Stimulated activated CD8-positive, alpha-beta memory T cell treated with anti-CD3 and anti-CD28 coated beads, Interleukin-7, amount 100 ng/mL, for 24 hours (primary cell): ENCODE results near the gene AKIRIN1.
"Not testable (repeated sequence)": the region's sequence is repeated elsewhere in the genome, so short reads cannot be mapped to it uniquely, and the experiment has no call there.

Experiments used
- DNase-seq: peaks from one replicate; pipeline ENCODE4 v3.0.0-alpha.2; 2020; ENCODE audit warnings: low read depth

The AKIRIN1 gene

DNA sequence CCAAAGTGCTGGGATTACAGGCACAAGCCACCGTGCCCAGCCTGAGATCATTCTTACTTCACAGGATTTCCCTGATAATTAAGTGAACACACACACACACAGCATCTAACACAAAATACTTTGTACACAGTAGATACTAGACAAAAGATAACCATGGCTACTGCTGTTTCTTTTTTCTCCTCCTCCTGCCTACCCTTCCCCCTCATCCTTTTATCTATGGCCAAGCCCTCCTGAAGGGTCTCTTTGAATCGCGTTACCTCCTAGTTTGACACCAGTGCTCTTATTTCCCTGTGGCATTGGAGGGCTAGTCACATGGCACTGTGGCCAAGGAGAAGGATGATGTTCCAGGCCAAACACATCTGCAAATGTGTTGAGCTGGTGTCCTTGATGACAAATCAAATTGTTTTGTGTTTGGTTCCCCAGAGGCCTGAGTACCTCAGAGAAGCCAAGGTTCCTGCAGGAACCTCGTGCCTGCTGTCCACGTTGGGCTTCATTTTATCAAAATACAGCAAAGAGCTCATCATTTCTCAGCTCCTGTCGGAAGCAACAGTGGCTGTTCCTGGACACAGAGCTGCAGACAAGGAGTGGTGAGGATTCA is 55.6 kb downstream of the AKIRIN1 start:
- DNase-seq, result no peak

DNA sequence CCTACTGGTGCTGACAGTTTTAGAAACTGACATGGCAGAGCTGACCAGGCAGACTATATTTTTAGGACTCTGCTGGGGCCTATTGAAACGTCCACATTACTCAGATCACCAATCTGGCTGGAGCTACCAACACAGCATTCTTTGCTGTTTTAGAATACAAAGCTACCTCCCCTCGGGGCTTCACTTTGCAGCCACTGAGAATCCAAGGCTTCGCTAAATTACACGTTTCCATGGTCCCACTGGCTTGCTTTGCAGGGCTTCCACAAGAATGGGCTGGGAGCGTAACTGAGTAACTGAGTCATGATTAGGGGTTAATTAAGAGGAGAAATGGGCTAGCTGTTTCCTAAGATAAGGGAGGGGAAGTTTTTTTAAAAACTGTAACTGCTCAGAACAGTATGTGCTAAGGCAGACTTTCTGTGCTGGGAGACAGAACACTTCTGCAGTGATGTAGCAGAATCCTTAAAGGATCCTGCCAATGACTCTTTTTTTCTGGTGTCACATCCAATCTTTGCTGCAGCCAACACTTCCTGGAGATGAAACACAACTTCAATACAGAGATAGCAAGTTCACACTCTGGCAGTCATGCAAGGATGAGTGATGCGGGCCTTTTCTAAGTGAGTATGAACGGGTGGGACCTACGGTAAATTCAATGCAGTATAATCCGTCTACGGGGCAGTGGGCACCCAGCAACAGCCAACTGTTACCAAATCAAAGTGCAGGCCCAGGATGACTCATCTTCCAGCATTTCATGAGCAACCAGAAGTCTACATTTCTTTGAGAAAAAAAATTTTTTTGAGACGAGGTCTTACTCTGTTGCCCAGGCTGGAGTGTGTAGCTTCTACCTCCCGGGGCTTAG is 56.5 kb downstream of the AKIRIN1 start:
- DNase-seq, result no peak

DNA sequence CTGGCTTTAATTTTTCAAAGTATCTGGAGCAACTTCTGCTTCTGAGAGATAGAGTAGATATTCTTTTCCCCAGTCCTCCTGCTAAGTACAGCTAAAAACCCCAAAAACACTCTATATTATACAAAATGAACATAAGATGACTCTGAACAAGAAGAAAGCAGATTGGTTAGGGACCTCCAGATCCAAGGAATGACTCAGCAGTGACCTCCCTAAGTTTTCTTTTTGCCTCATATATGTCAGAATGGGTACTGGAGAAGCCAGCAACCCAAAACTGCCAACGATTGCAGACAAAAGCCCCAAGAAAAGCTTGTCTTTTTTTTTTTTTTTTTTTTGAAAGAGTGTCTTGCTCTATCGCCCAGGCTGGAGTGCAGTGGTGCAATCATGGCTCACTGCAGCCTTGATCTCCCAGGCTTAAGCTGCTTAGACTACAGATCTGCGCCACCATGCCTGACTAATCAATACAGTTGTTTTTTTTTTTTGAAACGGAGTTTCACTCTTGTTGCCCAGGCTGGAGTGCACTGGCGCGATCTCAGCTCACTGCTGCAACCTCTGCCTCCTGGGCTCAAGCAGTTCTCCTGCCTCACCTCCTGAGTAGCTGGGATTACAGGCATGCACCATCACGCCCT is 57.8 kb downstream of the AKIRIN1 start:
- DNase-seq, result no peak

DNA sequence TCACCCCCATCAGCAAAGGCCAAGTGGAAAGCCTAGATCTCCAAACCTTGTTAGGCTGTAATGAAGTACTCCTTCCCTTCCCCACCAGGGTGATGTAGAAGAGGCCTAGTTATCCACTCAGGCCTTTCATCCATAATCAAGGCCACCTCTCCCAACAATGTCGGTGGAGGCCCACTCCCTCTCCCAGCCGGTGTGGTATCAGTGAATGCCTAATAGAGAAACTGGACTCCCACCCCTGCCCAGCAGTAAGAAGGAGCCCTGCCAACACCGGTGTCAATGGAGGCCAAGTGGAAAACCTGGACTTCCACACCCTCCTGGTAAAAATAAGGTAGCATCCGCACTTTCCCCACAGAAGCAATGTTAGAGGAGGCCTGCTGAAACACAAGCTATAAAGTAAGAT is 58.9 kb downstream of the AKIRIN1 start:
- no peak for DNase-seq

DNA sequence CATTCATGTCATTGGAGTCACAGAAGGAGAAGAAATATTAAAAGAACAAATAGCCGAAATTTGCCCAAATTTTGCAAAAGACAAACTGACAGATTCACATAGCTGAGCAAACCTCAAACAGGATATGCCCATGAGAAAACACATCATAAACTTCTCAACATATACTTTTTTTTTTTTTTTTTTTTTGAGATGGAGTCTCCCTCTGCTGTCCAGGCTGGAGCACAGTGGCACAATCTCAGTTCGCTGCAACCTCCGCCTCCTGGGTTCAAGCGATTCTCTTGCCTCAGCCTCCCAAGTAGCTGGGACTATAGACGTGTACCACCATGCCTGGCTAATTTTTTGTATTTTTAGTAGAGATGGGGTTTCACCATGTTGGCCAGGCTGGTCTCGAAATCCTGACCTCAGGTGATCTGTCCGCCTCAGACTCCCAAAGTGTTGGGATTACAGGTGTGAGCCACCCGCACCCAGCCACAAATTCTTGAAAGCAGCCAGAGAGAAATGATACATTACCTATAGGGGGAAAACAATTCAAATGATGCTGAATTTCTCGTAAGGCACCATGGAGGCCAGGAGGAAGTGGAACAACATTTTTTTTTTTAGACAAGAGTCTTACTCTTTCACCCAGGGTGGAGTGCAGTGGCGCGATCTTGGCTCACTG is 60.2 kb downstream of the AKIRIN1 start:
- DNase-seq, result not testable (repeated sequence)

DNA sequence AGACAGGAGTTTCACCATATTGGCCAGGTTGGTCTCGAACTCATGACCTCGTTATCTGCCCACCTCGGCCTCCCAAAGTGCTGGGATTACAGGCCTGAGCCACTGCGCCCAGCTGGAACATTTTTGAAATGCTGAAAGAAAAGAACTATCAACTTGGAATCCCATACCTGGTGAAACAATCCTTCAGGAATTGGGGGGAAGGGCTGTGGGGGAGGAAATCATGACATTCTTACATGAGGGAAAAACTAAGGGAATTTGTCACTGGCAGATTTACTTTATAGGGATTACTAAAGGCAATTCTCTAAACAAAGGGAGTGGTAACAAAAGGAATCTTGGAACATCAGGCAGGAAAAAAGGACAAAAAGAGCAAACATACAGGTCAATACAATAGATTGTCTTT is 60.9 kb downstream of the AKIRIN1 start:
- no peak for DNase-seq

DNA sequence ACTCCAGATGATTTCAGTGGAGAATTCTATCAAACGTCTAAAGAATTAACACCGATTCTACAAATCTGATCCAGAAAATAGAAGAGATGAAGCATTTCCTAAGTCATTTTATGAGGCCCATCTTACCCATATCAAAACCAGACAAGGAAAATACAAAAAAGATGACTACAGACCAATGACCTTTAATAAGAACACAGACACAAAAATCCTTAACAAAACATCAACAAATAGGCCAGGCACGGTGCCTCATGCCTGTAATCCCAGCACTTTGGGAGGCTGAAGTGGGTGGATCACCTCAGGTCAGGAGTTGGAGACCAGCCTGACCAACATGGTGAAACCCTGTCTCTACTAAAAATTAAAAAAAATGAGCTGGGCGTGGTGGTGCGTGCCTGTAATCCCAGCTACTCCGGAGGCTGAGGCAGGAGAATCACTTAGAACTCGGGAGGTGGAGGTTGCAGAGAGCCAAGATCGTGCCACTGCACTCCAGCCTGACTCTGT is 64.2 kb downstream of the AKIRIN1 start:
- not testable (repeated sequence) for DNase-seq
